H9 (cell line): ENCODE measurements around the gene PTGER3. TPM values are rescaled to one million over a fixed set of nuclear protein-coding genes. Genes with fewer than 3 reads are reported as not detected.

Experiments used
- DNase-seq: peaks from one replicate; pipeline ENCODE4 v3.0.0-alpha.2; 2017
- H2AFZ ChIP-seq: one replicate; pipeline ENCODE4 v1.6.1; 2013; ENCODE audit warnings: mild to moderate bottlenecking, low read length, control low read depth, moderate library complexity
- H2AK5ac ChIP-seq: 2 replicates; pipeline ENCODE4 v1.6.1; 2013; ENCODE audit warnings: low read length, control low read depth, mixed read lengths; ENCODE audit not compliant: insufficient read length
- H2BK120ac ChIP-seq: one replicate; pipeline ENCODE4 v1.6.1; 2013; ENCODE audit warnings: low read depth, mild to moderate bottlenecking, low read length, control low read depth, inconsistent platforms; ENCODE audit not compliant: poor library complexity, severe bottlenecking
- H2BK12ac ChIP-seq: 2 replicates; pipeline ENCODE4 v1.6.1; 2013; ENCODE audit warnings: low read length, control low read depth, mixed read lengths, low read depth; ENCODE audit not compliant: insufficient read length
- H2BK15ac ChIP-seq: 2 replicates; pipeline ENCODE4 v1.6.1; 2013; ENCODE audit warnings: low read depth, low read length, control low read depth
- H2BK20ac ChIP-seq: one replicate; pipeline ENCODE4 v1.6.1; 2013; ENCODE audit warnings: low read depth, mild to moderate bottlenecking, low read length, control low read depth, inconsistent platforms; ENCODE audit not compliant: poor library complexity, severe bottlenecking
- H2BK5ac ChIP-seq: 2 replicates; pipeline ENCODE4 v1.6.1; 2013; ENCODE audit warnings: low read length, control low read depth, mixed read lengths; ENCODE audit not compliant: insufficient read length
- H3K14ac ChIP-seq: 2 replicates; pipeline ENCODE4 v1.6.1; 2013; ENCODE audit warnings: low read length, control low read depth; ENCODE audit not compliant: insufficient read depth
- H3K18ac ChIP-seq: 2 replicates; pipeline ENCODE4 v1.6.1; 2013; ENCODE audit warnings: low read depth, mild to moderate bottlenecking, mixed read lengths, low read length, control low read depth; ENCODE audit not compliant: insufficient read length
- H3K23ac ChIP-seq: 2 replicates; pipeline ENCODE4 v1.6.1; 2013; ENCODE audit warnings: low read length, control low read depth, mixed read lengths, low read depth; ENCODE audit not compliant: insufficient read length
- H3K23me2 ChIP-seq: 2 replicates; pipeline ENCODE4 v1.6.1; 2013; ENCODE audit warnings: low read depth, mild to moderate bottlenecking, mixed read lengths, low read length, control low read depth; ENCODE audit not compliant: insufficient read length, poor library complexity, severe bottlenecking
- H3K27ac ChIP-seq: 2 replicates; pipeline ENCODE4 v1.5.1; 2013; ENCODE audit warnings: low read length, control low read depth, mixed read lengths, low read depth; ENCODE audit not compliant: insufficient read length
- H3K27me3 ChIP-seq: 2 replicates; pipeline ENCODE4 v1.6.1; 2013; ENCODE audit warnings: low read length, control low read depth, inconsistent platforms; ENCODE audit not compliant: insufficient read depth
- H3K4ac ChIP-seq: 2 replicates; pipeline ENCODE4 v1.6.1; 2013; ENCODE audit warnings: low read depth, mild to moderate bottlenecking, control low read depth, inconsistent platforms, low read length, moderate library complexity
- H3K4me1 ChIP-seq: 2 replicates; pipeline ENCODE4 v1.6.1; 2013; ENCODE audit warnings: low read length, control low read depth, inconsistent platforms; ENCODE audit not compliant: insufficient read depth
- H3K4me2 ChIP-seq: 2 replicates; pipeline ENCODE4 v1.6.1; 2013; ENCODE audit warnings: low read length, control low read depth, mixed read lengths; ENCODE audit not compliant: insufficient read length, insufficient read depth
- H3K56ac ChIP-seq: 2 replicates; pipeline ENCODE4 v1.6.1; 2013; ENCODE audit warnings: low read depth, mild to moderate bottlenecking, mixed read lengths, low read length, control low read depth; ENCODE audit not compliant: insufficient read length
- H3K79me1 ChIP-seq: 2 replicates; pipeline ENCODE4 v1.6.1; 2013; ENCODE audit warnings: low read depth, mild to moderate bottlenecking, moderate library complexity, low read length, control low read depth, inconsistent platforms; ENCODE audit not compliant: insufficient read depth, poor library complexity, severe bottlenecking
- H3K79me2 ChIP-seq: 2 replicates; pipeline ENCODE4 v1.6.1; 2013; ENCODE audit warnings: low read length, control low read depth, inconsistent platforms; ENCODE audit not compliant: insufficient read depth
- H3K9ac ChIP-seq: 2 replicates; pipeline ENCODE4 v1.6.1; 2013; ENCODE audit warnings: low read length, control low read depth, mixed read lengths; ENCODE audit not compliant: insufficient read length; ENCODE audit errors: extremely low read depth
- H3K9me3 ChIP-seq: one replicate; pipeline ENCODE4 v1.6.1; 2013; ENCODE audit warnings: low read depth, low read length, inconsistent platforms; ENCODE audit not compliant: control insufficient read depth
- H3T11ph ChIP-seq: one replicate; pipeline ENCODE4 v1.6.1; 2013; ENCODE audit warnings: mild to moderate bottlenecking, low read length, control low read depth, inconsistent platforms
- H4K20me1 ChIP-seq: one replicate; pipeline ENCODE4 v1.6.1; 2013; ENCODE audit not compliant: control insufficient read depth, insufficient read length, insufficient read depth
- H4K5ac ChIP-seq: 2 replicates; pipeline ENCODE4 v1.6.1; 2013; ENCODE audit warnings: low read depth, mild to moderate bottlenecking, mixed read lengths, low read length, control low read depth; ENCODE audit not compliant: insufficient read length
- H4K8ac ChIP-seq: replicated peaks from 2 replicates; pipeline ENCODE4 v1.6.1; 2013; ENCODE audit warnings: low read length, control low read depth, mixed read lengths, low read depth; ENCODE audit not compliant: insufficient read length
- H4K91ac ChIP-seq: 2 replicates; pipeline ENCODE4 v1.6.1; 2013; ENCODE audit warnings: low read depth, mild to moderate bottlenecking, moderate library complexity, mixed read lengths, low read length, control low read depth; ENCODE audit not compliant: insufficient read length
- H3K27ac Mint-ChIP-seq, 3 experiments: 2 replicates in 2 of 3; 3 replicates in 1 of 3; pipeline ENCODE4 v1.8.0; 2020 to 2021; ENCODE audit warnings: mixed read lengths in 3 of 3, mild to moderate bottlenecking in 1 of 3, moderate library complexity in 1 of 3
- H3K27me3 Mint-ChIP-seq: 2 replicates; pipeline ENCODE4 v1.8.0; 2021; ENCODE audit warnings: low read depth, mild to moderate bottlenecking, moderate library complexity, mixed read lengths
- H3K36me3 Mint-ChIP-seq, 3 experiments: 2 replicates in 2 of 3; 3 replicates in 1 of 3; pipeline ENCODE4 v1.8.0; 2020 to 2021; ENCODE audit warnings: low read depth in 3 of 3, mixed read lengths in 3 of 3; ENCODE audit not compliant: insufficient read depth in 1 of 3
- H3K4me1 Mint-ChIP-seq, 2 experiments: 2 replicates each; pipeline ENCODE4 v1.8.0; 2020; ENCODE audit warnings: mixed read lengths in 2 of 2
- H3K4me3 Mint-ChIP-seq, 2 experiments: 2 replicates in 1 of 2; 3 replicates in 1 of 2; pipeline ENCODE4 v1.8.0; 2020 to 2021; ENCODE audit warnings: mild to moderate bottlenecking in 2 of 2, mixed read lengths in 2 of 2, moderate library complexity in 1 of 2
- H3K9me3 Mint-ChIP-seq, 2 experiments: 2 replicates in 1 of 2; 3 replicates in 1 of 2; pipeline ENCODE4 v1.8.0; 2020; ENCODE audit warnings: mild to moderate bottlenecking in 2 of 2, mixed read lengths in 2 of 2, moderate library complexity in 1 of 2
- CTCF ChIP-seq: fragments of 200-600 bp; sonication (generic); conservative IDR thresholded peaks from 3 replicates; pipeline ENCODE4 v1.8.0; 2021; ENCODE audit warnings: antibody characterized with exemption, mild to moderate bottlenecking
- WGBS: extraction: QIAGEN DNeasy Blood & Tissue Kit; methylation state at CpG from one replicate; pipeline ENCODE4 v1.1.7; 2013; ENCODE audit warnings: missing lambda C conversion rate, low lambda C conversion rate, mixed read lengths; ENCODE audit not compliant: insufficient read length; ENCODE audit errors: extremely low coverage; 5-methylcytosine and 5-hydroxymethylcytosine counted together
- total RNA-seq: library from RNA; stranded (reverse); gene quantifications from 2 replicates; pipeline ENCODE4 v1.2.1, GENCODE V29; 2021

The PTGER3 gene
- total RNA-seq, 1 experiment from 2014 or later = 0.26 TPM

- no peaks in the 10 kb centered on the region for H3K27me3 ChIP-seq
- Mint-ChIP-seq H3K9me3 (no peaks in the 10 kb centered on the region; a peak in 1 of 5 replicates), H3K27me3 (peaks cover 6% of the 10 kb centered on the region), H3K36me3 (peaks cover 3 to 19% (median 9%) of the 10 kb centered on the region in 3 experiments; a peak in 5 of 7 replicates), H3K27ac (no peak overlapping the region), H3K4me3 (no peak overlapping the region), H3K4me1 (no peaks in the 10 kb centered on the region)
- no peak overlapping the region for H4K8ac ChIP-seq
- H4K91ac ChIP-seq = no peak overlapping the region
- no peak overlapping the region for H3K56ac ChIP-seq
- DNase-seq = no peak
- no peak overlapping the region for H3K4me2 ChIP-seq
- no peak overlapping the region for H2BK12ac ChIP-seq
- no peak overlapping the region for H3K9ac ChIP-seq
- H2BK15ac ChIP-seq = no peak overlapping the region
- H2AFZ ChIP-seq = no peak overlapping the region
- H3K18ac ChIP-seq = no peak overlapping the region
- no peaks in the 10 kb centered on the region for H3K4me1 ChIP-seq
- no peak overlapping the region for H4K5ac ChIP-seq
- no peak overlapping the region for H2BK5ac ChIP-seq
- H2BK20ac ChIP-seq = no peak overlapping the region
- H3K23ac ChIP-seq = no peak overlapping the region
- no peak overlapping the region for H3T11ph ChIP-seq
- TF ChIP-seq CTCF = no peak
- no peaks in the 10 kb centered on the region for H4K20me1 ChIP-seq
- no peak overlapping the region for H2AK5ac ChIP-seq
- H3K27ac ChIP-seq = no peak overlapping the region
- no peak overlapping the region for H2BK120ac ChIP-seq
- no peaks in the 10 kb centered on the region for H3K23me2 ChIP-seq
- no peaks in the 10 kb centered on the region for H3K9me3 ChIP-seq
- H3K14ac ChIP-seq = no peak overlapping the region
- H3K79me2 ChIP-seq = no peaks in the 10 kb centered on the region
- WGBS = no CpG with 5 or more reads among the region's 6 CpGs
- no peaks in the 10 kb centered on the region for H3K79me1 ChIP-seq
- H3K4ac ChIP-seq = no peak overlapping the region
Observed at GRCh38 chr1:71054791-71055190, 7.2 kb upstream of the PTGER3 start.
